Measurements from ENCODE around the gene DYRK3. TPM values are rescaled to one million over a fixed set of nuclear protein-coding genes. Genes with fewer than 3 reads are reported as not detected.

The DYRK3 gene
- total and polyA plus RNA-seq, 9 of the 15 experiments (the other 6 are each of a cell fraction or from before 2014, with no cell fraction given): 4.5 to 33.7 (median 25.7) TPM

- Histone ChIP-seq H3K9me3 (replicated peaks; ENCODE audit: control insufficient read depth, insufficient read depth, low read depth, low read length) (no peaks in the 10 kb centered on the region), H3K36me3 (ENCODE audit: control insufficient read depth, insufficient read depth, low read length) (peaks cover 48% of the 10 kb centered on the region), H3K27ac (ENCODE audit: extremely low read depth, low read depth, low read length) (peak overlapping the region; percentile 8; the same call in 1 of the 3 replicates), H2AFZ (ENCODE audit: low read depth, low read length) (no peak overlapping the region), H3K9me1 (ENCODE audit: control insufficient read depth, insufficient read depth, low read length) (no peaks in the 10 kb centered on the region), H3K4me1 (replicated peaks in 1 of 2; ENCODE audit: control insufficient read depth in 2 of 2, insufficient read depth in 2 of 2, low read length in 2 of 2) (peaks cover 0 to 3% of the 10 kb centered on the region in 2 experiments; a peak in 2 of 5 replicates), H3K4me3 (no peak overlapping the region), H3K27me3 (ENCODE audit: control insufficient read depth in 2 of 2, insufficient read depth in 2 of 2, low read length in 2 of 2) (no peaks in the 10 kb centered on the region), H3K9ac (ENCODE audit: insufficient read depth in 1 of 2, low read depth in 2 of 2, low read length in 2 of 2) (no peak overlapping the region), H3K4me2 (ENCODE audit: insufficient read depth, low read length) (no peak overlapping the region), H4K20me1 (replicated peaks; ENCODE audit: control insufficient read depth, insufficient read depth, low read length) (no peaks in the 10 kb centered on the region), H3K79me2 (ENCODE audit: control insufficient read depth, insufficient read depth, low read length) (peaks cover 18% of the 10 kb centered on the region; the same call in 2 of the 3 replicates)
- in situ Hi-C loops (cut with MboI) (no loop called here), intact Hi-C loops (cut with micrococcal nuclease) (no loop called here)
- DNase-seq (ENCODE audit: extremely low read depth in 1 of 4, low spot score in 3 of 4) (no peak), FAIRE-seq (no peak), ATAC-seq (no peak; the same call in 2 of the 3 replicates)
- no peak for TF ChIP-seq TAF15 (IDR thresholded peaks at IDR 0.05; ENCODE audit: low read depth, low read length)
- TF ChIP-seq, protein P1, sequence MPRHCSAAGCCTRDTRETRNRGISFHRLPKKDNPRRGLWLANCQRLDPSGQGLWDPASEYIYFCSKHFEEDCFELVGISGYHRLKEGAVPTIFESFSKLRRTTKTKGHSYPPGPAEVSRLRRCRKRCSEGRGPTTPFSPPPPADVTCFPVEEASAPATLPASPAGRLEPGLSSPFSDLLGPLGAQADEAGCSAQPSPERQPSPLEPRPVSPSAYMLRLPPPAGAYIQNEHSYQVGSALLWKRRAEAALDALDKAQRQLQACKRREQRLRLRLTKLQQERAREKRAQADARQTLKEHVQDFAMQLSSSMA (CRISPR knock-in tag; IDR thresholded peaks at IDR 0.05): no peak
- no peak for TF ChIP-seq ZNF79 (CRISPR knock-in tag; IDR thresholded peaks at IDR 0.05; ENCODE audit: low read depth)
- 0 out of 2 replicates have a peak, but pooled peaks have one; percentile 28 for TF ChIP-seq ZNF232 (CRISPR knock-in tag; IDR thresholded peaks at IDR 0.05)
- TF ChIP-seq NR1H2 (CRISPR knock-in tag; IDR thresholded peaks at IDR 0.05): no peak
- TF ChIP-seq MAFK (IDR thresholded peaks at IDR 0.05; ENCODE audit: low read length): peak; percentile 13; the same call in 1 of the 2 replicates
- TF ChIP-seq ZNF316 (IDR thresholded peaks at IDR 0.05): peak; percentile 83
- TF ChIP-seq FOXA1 (IDR thresholded peaks at IDR 0.05; ENCODE audit: borderline replicate concordance): no peak
- TF ChIP-seq MAFG (tag; conservative IDR thresholded peaks at IDR 0.05): peak; percentile 61
- no peak for TF ChIP-seq ZNF436 (CRISPR knock-in tag; IDR thresholded peaks at IDR 0.05)
- TF ChIP-seq, protein P2, sequence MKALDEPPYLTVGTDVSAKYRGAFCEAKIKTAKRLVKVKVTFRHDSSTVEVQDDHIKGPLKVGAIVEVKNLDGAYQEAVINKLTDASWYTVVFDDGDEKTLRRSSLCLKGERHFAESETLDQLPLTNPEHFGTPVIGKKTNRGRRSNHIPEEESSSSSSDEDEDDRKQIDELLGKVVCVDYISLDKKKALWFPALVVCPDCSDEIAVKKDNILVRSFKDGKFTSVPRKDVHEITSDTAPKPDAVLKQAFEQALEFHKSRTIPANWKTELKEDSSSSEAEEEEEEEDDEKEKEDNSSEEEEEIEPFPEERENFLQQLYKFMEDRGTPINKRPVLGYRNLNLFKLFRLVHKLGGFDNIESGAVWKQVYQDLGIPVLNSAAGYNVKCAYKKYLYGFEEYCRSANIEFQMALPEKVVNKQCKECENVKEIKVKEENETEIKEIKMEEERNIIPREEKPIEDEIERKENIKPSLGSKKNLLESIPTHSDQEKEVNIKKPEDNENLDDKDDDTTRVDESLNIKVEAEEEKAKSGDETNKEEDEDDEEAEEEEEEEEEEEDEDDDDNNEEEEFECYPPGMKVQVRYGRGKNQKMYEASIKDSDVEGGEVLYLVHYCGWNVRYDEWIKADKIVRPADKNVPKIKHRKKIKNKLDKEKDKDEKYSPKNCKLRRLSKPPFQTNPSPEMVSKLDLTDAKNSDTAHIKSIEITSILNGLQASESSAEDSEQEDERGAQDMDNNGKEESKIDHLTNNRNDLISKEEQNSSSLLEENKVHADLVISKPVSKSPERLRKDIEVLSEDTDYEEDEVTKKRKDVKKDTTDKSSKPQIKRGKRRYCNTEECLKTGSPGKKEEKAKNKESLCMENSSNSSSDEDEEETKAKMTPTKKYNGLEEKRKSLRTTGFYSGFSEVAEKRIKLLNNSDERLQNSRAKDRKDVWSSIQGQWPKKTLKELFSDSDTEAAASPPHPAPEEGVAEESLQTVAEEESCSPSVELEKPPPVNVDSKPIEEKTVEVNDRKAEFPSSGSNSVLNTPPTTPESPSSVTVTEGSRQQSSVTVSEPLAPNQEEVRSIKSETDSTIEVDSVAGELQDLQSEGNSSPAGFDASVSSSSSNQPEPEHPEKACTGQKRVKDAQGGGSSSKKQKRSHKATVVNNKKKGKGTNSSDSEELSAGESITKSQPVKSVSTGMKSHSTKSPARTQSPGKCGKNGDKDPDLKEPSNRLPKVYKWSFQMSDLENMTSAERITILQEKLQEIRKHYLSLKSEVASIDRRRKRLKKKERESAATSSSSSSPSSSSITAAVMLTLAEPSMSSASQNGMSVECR (CRISPR knock-in tag; IDR thresholded peaks at IDR 0.05): 0 out of 2 replicates have a peak, but pooled peaks have one; percentile 25
- peak; percentile 42; the same call in 1 of the 2 replicates for TF ChIP-seq MAFF (IDR thresholded peaks at IDR 0.05; ENCODE audit: low read length)
- peak; percentile 71 for TF ChIP-seq C11orf30 (IDR thresholded peaks at IDR 0.05; ENCODE audit: low read depth)
- ChIA-PET CTCF (ENCODE audit: low intra/inter-chr PET ratio) (no interaction called here), POLR2A (interaction anchor here (2.1 kb wide), 1 partner anchor 7 kb away, joined by 5 read pairs; the partner anchor contains the start of gene DYRK3)
- 80% methylated on average over 3 of the region's 3 CpGs for WGBS (ENCODE audit: insufficient coverage, low coverage, missing lambda C conversion rate)
- BruUV-seq (replicated peaks): no TSS peak
Observed at GRCh38 chr1:206643118-206643698, 7.9 kb downstream of the DYRK3 start.
